Endothelial cell of umbilical vein (primary cell): ENCODE results near the gene GLRX5. TPM values are rescaled to one million over a fixed set of nuclear protein-coding genes. Genes with fewer than 3 reads are reported as not detected.
A peak's percentile ranks its signal among the peaks of the same experiment; 100 is the strongest.

Source experiments
- BruUV-seq: library from RNA; stranded (reverse); fragments of 400-500 nt; replicated peaks from 2 replicates; lab custom pipeline; 2021; lab: Mats Ljungman, UMichigan
- CTCF ChIA-PET: fragments of 300-600, 350-600 bp; sonication (Branson Sonifier 250); formaldehyde crosslinking; loops from one replicate; lab custom pipeline; 2021; ENCODE audit warnings: antibody characterized with exemption, inconsistent platforms; lab: Charles Lee
- POLR2A ChIA-PET: fragments of 300-600, 350-600 bp; sonication (Branson Sonifier 250); formaldehyde crosslinking; loops from one replicate; lab custom pipeline; 2021; ENCODE audit warnings: antibody characterized with exemption, inconsistent platforms; lab: Charles Lee
- DNase-seq: peaks from one replicate; pipeline ENCODE4 v3.0.0-alpha.2; 2011; ENCODE audit warnings: low read depth, low spot score
- FAIRE-seq: peaks from 2 replicates; lab custom pipeline; 2011; peaks lifted over from hg19 to GRCh38; lab: Jason Lieb, UNC
- H2AFZ ChIP-seq: 2 replicates; pipeline ENCODE4 v1.6.0; 2012; ENCODE audit warnings: low read depth, low read length, control low read depth, inconsistent platforms
- H3K27ac ChIP-seq: 2 replicates; pipeline ENCODE4 v1.5.1; 2011; ENCODE audit warnings: low read depth, mild to moderate bottlenecking, control low read depth, low read length, moderate library complexity; ENCODE audit not compliant: insufficient read depth
- H3K27me3 ChIP-seq, 2 experiments: 2 replicates each; pipeline versions ENCODE4 v1.6.0 to v1.6.1; 2011; ENCODE audit warnings: low read length in 2 of 2, mixed read lengths in 1 of 2; ENCODE audit not compliant: control insufficient read depth in 2 of 2, insufficient read depth in 2 of 2
- H3K36me3 ChIP-seq, 2 experiments: 2 replicates in 1 of 2; 3 replicates in 1 of 2; pipeline ENCODE4 v1.5.1; 2011; ENCODE audit warnings: low read length in 2 of 2, mild to moderate bottlenecking in 1 of 2, moderate library complexity in 1 of 2; ENCODE audit not compliant: control insufficient read depth in 2 of 2, insufficient read depth in 2 of 2; ENCODE audit errors: extremely low read depth in 1 of 2
- H3K4me1 ChIP-seq: 3 replicates; pipeline ENCODE4 v1.5.1; 2011; ENCODE audit warnings: mild to moderate bottlenecking, low read length; ENCODE audit not compliant: control insufficient read depth, insufficient read depth; ENCODE audit errors: extremely low read depth
- H3K4me2 ChIP-seq: 2 replicates; pipeline ENCODE4 v1.6.1; 2011; ENCODE audit warnings: low read length, control low read depth, mixed read lengths; ENCODE audit not compliant: insufficient read depth
- H3K4me3 ChIP-seq, 3 experiments: fragments of 200-600 bp in 1 of 3; sonication (generic), shearing (Covaris generic) in 1 of 3; replicated peaks in 1 of 3; 2 replicates each; pipeline ENCODE4 v1.5.1; 2011 to 2016; ENCODE audit warnings: control low read depth in 3 of 3, low read length in 3 of 3, mild to moderate bottlenecking in 2 of 3, inconsistent platforms in 1 of 3, low read depth in 1 of 3, moderate library complexity in 1 of 3; ENCODE audit not compliant: insufficient read depth in 1 of 3
- H3K79me2 ChIP-seq: 2 replicates; pipeline ENCODE4 v1.6.0; 2012; ENCODE audit warnings: low read length, inconsistent platforms; ENCODE audit not compliant: control insufficient read depth, insufficient read depth
- H3K9ac ChIP-seq: replicated peaks from 2 replicates; pipeline ENCODE3; 2011; ENCODE audit warnings: low read length, control low read depth; ENCODE audit not compliant: insufficient read depth; ENCODE audit errors: extremely low read depth
- H3K9me1 ChIP-seq: replicated peaks from 3 replicates; pipeline ENCODE4 v1.6.0; 2011; ENCODE audit warnings: mild to moderate bottlenecking, low read length; ENCODE audit not compliant: control insufficient read depth, insufficient read depth; ENCODE audit errors: extremely low read depth
- H3K9me3 ChIP-seq: replicated peaks from 2 replicates; pipeline ENCODE4 v1.5.1; 2012; ENCODE audit warnings: low read length, inconsistent platforms; ENCODE audit not compliant: control insufficient read depth, insufficient read depth
- H4K20me1 ChIP-seq: replicated peaks from 2 replicates; pipeline ENCODE3; 2011; ENCODE audit warnings: mild to moderate bottlenecking, low read length; ENCODE audit not compliant: control insufficient read depth, insufficient read depth; ENCODE audit errors: extremely low read depth
- EZH2 ChIP-seq: IDR thresholded peaks from 2 replicates; pipeline ENCODE4 v1.6.1; 2012; ENCODE audit warnings: borderline replicate concordance, low read depth, mild to moderate bottlenecking, moderate library complexity, low read length, inconsistent platforms; ENCODE audit not compliant: severe bottlenecking
- FOS ChIP-seq: IDR thresholded peaks from 2 replicates; pipeline ENCODE4 v1.6.1; 2011; ENCODE audit warnings: mild to moderate bottlenecking, low read length, moderate library complexity, borderline replicate concordance; ENCODE audit not compliant: insufficient read depth
- GATA2 ChIP-seq: IDR thresholded peaks from 2 replicates; pipeline ENCODE4 v1.7.0; 2011; ENCODE audit warnings: low read depth, mild to moderate bottlenecking, moderate library complexity, mixed read lengths, low read length; ENCODE audit not compliant: insufficient read length, insufficient read depth
- JUN ChIP-seq: IDR thresholded peaks from 2 replicates; pipeline ENCODE4 v1.6.1; 2011; ENCODE audit warnings: borderline replicate concordance, low read depth; ENCODE audit not compliant: insufficient read length, insufficient read depth
- MAX ChIP-seq: IDR thresholded peaks from 2 replicates; pipeline ENCODE4 v1.6.1; 2011; ENCODE audit not compliant: insufficient read depth, insufficient read length
- MYC ChIP-seq: IDR thresholded peaks from one replicate; pipeline ENCODE4 v1.6.1; 2011; ENCODE audit warnings: mild to moderate bottlenecking, low read depth, low read length
- POLR2A ChIP-seq: IDR thresholded peaks from 2 replicates; pipeline ENCODE4 v1.6.1; 2012; ENCODE audit warnings: low read depth, mild to moderate bottlenecking, control low read depth, low read length
- POLR2AphosphoS5 ChIP-seq: IDR thresholded peaks from 2 replicates; pipeline ENCODE4 v1.6.1; 2012; ENCODE audit warnings: low read depth, mild to moderate bottlenecking, control low read depth, low read length, moderate library complexity; ENCODE audit not compliant: insufficient read depth
- dilution Hi-C: fragments of 300-500 bp; cut with MboI; formaldehyde crosslinking; loops from one replicate; pipeline ENCODE4 v1.15.0; 2019; ENCODE audit warnings: low sequenced_read_pairs; ENCODE audit not compliant: extremely low pct_ligation_motif_present
- intact Hi-C: fragments of 100-400 bp; cut with micrococcal nuclease; formaldehyde crosslinking; loops from one replicate; pipeline ENCODE4 v1.10.0; 2022
- polyA plus RNA-seq, 4 experiments: library from polyadenylated mRNA; depleted of rRNA in 3 of 4; stranded (reverse) in 3 of 4; unstranded in 1 of 4; fragments of >200 nt; gene quantifications; 2 replicates each; pipeline versions ENCODE4 v1.2.1 to v1.2.3, GENCODE V29; 2011 to 2012; ENCODE audit warnings: missing spikeins in 1 of 4
- total RNA-seq: library from RNA; stranded (reverse); gene quantifications from 2 replicates; pipeline ENCODE4 v1.2.3, GENCODE V29; 2021
- TF ChIP-seq, protein P1 (sequence below), 2 donors: IDR thresholded peaks; 1 replicate in 1 of 2; 2 replicates in 1 of 2; pipeline ENCODE4 v1.5.1; 2011; ENCODE audit warnings: low read length in 2 of 2, mild to moderate bottlenecking in 2 of 2, moderate library complexity in 2 of 2, control low read depth in 1 of 2, inconsistent platforms in 1 of 2, low read depth in 1 of 2; ENCODE audit not compliant: insufficient read depth in 1 of 2; ENCODE audit errors: extremely low read depth in 1 of 2

Gene GLRX5
- total and polyA plus RNA-seq, 2 donors (not counting 3 experiments of a cell fraction or from before 2014, with no cell fraction given), result 42.6 to 52.0 TPM

DNA sequence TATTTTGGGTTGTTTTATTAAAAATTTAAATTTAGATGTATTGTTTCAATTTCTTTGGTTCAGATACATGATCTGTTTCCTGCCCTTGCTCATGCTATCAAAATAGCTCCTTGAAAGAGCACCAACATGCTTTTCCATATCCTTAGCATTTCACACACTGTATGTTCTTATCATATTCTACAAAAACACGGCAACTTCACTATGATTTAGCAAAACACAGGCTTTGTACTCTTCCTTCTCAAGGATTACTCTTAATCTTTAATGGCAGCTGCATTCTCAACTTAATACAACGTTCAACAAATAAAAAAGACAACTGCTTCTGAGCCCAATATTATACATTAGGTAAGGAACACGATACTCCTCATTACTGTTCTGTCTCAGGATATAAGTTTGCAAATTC is 2.9 kb upstream of the GLRX5 start:
- POLR2A ChIA-PET, result no interaction called here
- Histone ChIP-seq H3K4me3 (no peak overlapping the region), H3K9me1 (no peaks in the 10 kb centered on the region), H2AFZ (no peak overlapping the region), H3K27me3 (no peaks in the 10 kb centered on the region), H4K20me1 (no peaks in the 10 kb centered on the region), H3K4me2 (peak overlapping the region; percentile 74), H3K4me1 (peaks cover 57% of the 10 kb centered on the region), H3K9ac (peak overlapping the region; percentile 8), H3K27ac (peak overlapping the region; percentile 42), H3K79me2 (peaks cover 62% of the 10 kb centered on the region), H3K36me3 (no peaks in the 10 kb centered on the region), H3K9me3 (no peaks in the 10 kb centered on the region)
- no peak for FAIRE-seq
- CTCF ChIA-PET, result interaction anchor here (0.6 to 2.8 kb wide), 5 partner anchors 14 to 242 kb away, joined by 3 to 26 read pairs (median 3); no protein-coding TSS in a partner anchor
- no TSS peak for BruUV-seq
- no peak for TF ChIP-seq EZH2
- TF ChIP-seq JUN, result no peak
- no peak for TF ChIP-seq POLR2AphosphoS5
- no peak for TF ChIP-seq FOS
- no peak for TF ChIP-seq GATA2
- TF ChIP-seq MAX, result no peak
- no peak for TF ChIP-seq MYC
- TF ChIP-seq POLR2A, result no peak
- TF ChIP-seq, protein P1, sequence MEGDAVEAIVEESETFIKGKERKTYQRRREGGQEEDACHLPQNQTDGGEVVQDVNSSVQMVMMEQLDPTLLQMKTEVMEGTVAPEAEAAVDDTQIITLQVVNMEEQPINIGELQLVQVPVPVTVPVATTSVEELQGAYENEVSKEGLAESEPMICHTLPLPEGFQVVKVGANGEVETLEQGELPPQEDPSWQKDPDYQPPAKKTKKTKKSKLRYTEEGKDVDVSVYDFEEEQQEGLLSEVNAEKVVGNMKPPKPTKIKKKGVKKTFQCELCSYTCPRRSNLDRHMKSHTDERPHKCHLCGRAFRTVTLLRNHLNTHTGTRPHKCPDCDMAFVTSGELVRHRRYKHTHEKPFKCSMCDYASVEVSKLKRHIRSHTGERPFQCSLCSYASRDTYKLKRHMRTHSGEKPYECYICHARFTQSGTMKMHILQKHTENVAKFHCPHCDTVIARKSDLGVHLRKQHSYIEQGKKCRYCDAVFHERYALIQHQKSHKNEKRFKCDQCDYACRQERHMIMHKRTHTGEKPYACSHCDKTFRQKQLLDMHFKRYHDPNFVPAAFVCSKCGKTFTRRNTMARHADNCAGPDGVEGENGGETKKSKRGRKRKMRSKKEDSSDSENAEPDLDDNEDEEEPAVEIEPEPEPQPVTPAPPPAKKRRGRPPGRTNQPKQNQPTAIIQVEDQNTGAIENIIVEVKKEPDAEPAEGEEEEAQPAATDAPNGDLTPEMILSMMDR (IDR thresholded peaks at IDR 0.05; ENCODE audit: extremely low read depth in 1 of 2, insufficient read depth in 1 of 2, low read depth in 1 of 2, low read length in 2 of 2), result no peak
- no peak for DNase-seq
- intact Hi-C loops, result loop anchor here (5.0 to 10.0 kb wide), 4 partner anchors 70 to 973 kb away; partner anchors contain the start of gene PAPOLA
- dilution Hi-C loops, result no loop called here
